DMS53 treated with DMSO at 0.1 percent for 48 hours (cell line): ENCODE measurements around the gene HECA.
"Not testable (repeated sequence)": the region's sequence is repeated elsewhere in the genome, so short reads cannot be mapped to it uniquely, and the experiment has no call there.

ENCODE experiments used
- DNase-seq: peaks from one replicate; lab custom pipeline; 2025; ENCODE audit not compliant: unreplicated experiment; lab: John Stamatoyannopoulos, UW

HECA gene, protein sequence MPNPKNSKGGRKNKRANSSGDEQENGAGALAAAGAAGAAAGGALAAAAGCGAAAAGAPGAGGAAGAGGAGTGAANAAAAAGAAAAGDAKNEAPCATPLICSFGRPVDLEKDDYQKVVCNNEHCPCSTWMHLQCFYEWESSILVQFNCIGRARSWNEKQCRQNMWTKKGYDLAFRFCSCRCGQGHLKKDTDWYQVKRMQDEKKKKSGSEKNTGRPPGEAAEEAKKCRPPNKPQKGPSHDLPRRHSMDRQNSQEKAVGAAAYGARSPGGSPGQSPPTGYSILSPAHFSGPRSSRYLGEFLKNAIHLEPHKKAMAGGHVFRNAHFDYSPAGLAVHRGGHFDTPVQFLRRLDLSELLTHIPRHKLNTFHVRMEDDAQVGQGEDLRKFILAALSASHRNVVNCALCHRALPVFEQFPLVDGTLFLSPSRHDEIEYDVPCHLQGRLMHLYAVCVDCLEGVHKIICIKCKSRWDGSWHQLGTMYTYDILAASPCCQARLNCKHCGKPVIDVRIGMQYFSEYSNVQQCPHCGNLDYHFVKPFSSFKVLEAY

DNA sequence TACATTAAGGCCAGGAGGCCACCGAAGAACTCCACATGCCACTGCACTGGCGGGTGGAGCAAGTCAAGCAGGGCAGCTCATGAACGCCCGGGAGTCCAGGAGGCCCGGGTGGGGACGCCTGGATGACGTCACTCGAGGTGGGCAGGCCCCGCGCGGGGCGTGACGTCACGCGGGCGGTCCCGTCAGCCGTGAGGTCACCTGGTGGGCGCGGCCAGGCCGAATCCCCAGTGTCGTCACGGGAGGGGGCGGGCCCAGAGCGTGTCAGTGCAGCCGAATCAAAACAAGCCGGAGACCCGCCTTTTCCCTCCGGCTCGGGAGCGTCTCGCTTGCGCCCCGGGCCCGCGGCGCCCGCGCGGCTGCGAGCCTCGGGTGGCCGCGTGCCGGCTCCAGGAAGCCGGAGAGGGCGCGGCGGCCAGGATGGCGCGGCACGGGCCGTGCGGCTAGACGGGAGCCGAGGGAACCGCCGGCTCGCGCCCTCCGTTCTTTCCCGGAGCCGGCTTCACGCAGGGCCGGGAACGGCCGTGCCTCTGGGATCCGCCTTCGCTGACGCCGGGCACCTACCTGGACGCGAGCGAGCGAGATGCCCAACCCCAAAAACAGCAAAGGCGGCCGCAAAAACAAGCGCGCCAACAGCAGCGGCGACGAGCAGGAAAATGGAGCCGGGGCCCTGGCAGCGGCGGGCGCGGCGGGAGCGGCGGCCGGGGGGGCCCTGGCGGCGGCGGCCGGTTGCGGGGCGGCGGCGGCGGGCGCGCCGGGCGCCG lies at the start of gene HECA:
Gene HECA, plus strand, starts transcription at position 264 of the 761 bp plus-strand sequence. Its CDS starts 317 bp downstream, at position 581.
- peak; percentile 71 for DNase-seq

DNA sequence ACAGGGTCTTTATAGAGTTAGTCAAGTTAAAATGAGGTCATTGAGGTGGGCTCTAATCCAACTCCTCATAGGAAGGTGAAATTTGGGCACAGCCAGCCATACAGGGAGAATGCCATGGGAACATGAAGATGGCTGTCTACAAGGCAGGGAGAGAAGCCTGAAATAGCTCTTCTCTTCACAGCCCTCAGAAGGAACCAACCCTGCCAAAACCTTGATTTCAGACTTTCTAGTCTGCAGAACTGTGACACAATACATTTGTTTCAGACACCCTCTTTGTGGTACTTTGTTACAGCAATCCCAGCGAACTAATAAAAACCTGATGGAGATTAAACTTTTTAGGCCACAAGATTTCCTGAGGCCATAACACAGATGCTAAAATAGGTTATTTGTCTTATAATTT lies 43.1 kb upstream of the HECA start:
- no peak for DNase-seq

DNA sequence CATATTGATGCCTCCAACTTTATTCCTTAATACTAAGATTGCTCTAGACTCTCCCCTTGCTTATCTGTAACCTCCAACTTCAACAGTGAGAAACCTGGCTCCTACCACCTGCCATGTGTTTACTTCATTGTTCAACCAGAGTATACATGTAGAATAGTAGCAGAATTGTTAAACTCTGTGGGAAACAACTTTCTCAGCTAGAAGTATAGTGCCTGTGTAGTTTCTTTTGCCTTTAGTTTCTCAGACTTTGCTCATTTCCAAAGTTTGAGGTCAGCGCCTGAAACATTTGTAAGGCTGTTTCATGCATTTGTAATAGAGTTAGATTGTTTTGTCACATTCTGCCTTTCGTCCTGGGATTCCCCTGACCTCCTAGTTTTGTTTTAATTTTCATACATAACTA lies 34.9 kb upstream of the HECA start:
- no peak for DNase-seq

DNA sequence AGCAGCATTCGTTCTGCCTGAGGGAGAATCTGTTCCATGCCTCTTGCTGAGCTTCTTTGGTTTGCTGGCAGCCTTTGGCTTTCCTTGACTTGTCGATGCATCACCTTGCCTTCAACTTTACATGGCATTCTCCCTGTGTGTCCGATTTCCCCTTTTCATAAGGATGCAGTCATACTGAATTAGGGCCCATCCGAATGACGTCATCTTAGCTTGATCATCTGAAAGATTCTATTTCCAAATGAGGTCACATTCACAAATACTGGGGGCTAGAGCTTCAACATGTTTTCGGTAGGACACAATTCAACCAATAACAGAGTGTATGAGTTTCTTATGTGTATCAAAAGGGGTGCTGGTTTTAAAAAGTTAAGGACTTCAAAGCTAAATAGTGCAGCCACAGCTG lies 27.8 kb upstream of the HECA start:
- DNase-seq: no peak

DNA sequence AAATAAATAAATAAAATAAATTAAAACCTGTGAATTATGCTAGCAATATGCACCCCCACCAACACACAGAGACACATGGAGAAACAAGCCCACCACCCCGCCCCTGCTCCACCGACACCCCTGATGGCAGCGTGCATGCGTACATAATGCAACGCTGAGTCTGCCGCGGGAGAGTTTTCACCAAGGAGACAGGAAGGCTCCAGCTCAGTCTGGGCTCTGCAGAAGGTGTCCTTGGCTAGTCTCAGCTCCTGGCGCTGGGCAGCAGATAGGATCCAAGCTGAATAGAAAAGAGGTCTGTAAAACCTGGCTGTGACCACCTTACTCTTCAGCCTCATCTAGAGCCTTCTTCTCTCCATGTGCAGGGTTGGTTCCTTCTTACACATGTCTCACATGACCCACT lies 26.5 kb upstream of the HECA start:
- DNase-seq: no peak

DNA sequence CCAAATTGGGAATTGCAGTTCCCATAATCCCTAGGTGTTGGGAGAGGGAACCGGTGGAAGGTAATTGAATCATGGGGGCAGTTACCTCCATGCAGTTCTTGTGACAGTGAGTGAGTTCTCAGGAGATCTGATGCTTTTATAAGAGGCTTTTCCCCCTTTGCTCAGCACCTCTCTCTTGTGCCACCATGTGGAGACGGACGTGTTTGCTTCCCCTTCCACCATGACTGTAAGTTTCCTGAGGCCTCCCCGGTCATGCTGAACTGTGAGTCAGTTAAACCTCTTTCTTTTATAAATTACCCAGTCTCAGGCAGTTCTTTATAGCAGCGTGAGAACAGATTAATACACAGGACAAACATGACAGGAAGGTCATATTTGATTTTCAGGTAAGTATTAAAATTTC lies 25.3 kb upstream of the HECA start:
- no peak for DNase-seq

DNA sequence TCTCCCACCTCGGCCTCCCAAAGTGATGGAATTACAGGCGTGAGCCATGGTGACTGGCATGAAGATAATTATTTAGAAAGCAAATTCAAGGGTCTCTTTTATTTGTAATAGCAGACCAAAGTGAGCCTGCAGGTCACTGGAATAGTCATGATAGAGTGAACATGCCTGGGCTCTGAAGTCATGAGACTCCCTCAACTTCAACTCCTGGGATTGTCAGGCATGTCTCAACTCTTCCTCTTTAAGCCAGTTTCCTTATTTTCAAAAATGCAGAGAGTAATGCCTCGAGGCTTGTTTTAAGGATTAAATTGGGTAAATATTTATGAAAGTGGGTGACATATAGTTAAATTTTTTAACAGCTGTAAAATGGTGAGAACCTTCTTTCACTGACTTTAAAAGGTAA lies 22.7 kb upstream of the HECA start:
- DNase-seq: no peak

DNA sequence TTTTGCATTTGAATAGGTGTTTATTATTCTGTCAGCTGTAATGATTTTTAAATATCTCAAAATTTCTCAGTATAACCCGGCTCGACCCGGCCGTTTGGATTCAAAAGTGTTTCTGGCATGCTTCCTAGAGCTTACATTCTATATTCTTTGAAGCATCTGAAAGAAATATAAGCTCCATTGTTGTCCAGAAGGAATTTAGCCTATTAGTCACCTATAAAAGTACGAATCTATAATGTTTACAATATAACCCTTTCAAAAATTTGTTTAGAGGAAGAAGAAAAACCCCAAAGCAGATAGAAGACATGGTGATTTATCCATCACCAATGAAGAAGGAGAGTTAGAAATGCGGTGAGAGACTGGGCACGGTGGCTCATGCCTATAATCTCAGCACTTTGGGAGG lies 22.3 kb upstream of the HECA start:
- no peak for DNase-seq

DNA sequence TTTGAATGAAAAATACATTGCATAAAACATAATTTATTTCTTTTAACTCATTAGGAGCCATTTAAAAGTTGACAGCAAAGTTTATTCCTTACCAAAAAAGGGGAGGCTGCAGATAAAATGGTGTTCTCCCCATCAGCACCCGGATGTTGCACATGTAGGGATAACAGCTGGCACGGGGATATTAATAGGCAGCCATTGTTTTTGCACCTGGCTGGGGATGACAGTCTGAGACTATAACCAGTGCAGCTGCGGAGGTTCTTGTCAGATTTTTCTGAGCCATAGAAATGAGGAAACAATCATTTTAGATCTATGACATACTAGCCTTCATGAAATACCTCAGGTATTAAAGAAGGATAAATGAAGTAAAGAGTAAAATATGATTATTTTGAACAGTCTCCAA lies 20.1 kb upstream of the HECA start:
- no peak for DNase-seq

DNA sequence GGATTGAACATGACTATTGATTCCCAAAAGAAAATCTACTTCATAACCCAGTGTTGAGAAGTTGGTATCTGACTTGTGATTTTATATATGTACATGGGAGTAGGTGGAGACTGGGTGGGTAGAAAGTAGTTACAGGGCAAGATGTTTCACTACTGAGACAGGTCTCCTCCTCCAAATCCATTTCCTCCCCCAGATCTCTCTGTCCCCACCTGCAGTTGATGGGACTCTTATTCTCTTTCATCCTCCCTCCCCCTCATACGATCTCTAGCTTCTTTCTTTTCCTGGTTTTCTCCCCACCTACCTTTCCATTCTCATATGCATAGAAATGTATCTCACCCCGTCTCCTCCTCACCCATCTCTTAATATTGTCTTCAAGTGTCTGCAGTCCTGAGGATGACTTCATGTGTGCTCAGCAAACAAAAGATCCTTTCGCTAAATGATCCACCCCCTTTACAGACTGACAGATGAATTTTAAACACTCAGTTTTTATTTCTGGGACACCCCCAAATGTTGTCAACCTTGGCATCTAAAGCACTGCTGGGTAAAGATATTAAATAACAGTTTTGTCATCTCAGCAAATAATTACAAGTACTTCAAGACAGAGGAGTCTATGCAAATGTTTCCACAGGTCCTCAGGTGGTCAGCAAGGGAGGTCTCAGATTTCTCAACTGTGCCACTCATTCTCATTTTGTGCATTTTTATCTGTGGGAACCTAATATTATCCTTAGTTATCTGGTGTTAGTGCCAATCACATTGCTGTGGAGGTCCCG lies 18.7 kb upstream of the HECA start:
- no peak for DNase-seq

DNA sequence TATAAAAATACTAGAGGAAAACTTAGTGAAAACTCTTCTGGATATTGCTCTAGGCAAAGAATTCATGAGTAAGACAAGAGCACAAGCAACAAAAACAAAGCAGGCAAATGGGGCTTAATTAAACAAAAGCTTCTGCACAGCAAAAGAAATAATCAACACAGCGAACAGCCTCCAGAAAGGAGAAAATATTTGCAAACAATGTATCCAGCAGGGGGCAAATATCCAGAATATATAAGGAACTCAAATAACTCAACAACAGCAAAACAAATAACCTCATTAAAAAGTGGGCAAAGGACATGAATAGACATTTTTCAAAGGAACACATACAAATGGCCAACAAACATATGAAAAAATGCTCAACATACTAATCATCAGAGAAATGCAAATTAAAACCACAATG lies 17.1 kb upstream of the HECA start:
- DNase-seq: no peak

DNA sequence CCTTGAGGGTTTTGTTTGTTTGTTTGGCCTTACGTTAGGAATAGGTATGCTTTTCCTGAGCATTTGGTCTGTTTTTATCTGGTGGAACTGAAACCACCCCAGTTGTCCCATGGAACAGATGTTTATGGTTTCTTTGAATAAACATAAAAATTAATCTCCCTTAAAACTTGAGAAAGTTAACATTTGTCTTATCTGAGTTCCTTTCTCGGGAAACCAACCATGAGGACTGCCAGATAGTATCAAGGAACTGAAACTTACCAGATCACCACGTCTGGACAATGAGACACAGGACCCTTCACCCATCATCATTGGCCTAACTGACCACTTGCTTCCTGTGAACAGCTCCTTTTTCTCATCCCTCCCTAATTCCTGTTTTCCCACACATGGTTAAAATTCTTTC lies 15.3 kb upstream of the HECA start:
- DNase-seq: no peak

DNA sequence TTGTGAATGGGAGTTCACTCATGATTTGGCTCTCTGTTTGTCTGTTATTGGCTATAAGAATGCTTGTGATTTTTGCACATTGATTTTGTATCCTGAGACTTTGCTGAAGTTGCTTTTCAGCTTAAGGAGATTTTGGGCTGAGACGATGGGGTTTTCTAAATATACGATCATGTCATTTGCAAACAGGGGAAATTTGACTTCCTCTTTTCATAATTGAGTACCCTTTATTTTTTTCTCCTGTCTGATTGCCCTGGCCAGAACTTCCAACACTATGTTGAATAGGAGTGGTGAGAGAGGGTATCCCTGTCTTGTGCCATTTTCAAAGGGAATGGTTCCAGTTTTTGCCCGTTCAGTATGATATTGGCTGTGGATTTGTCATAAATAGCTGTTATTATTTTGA lies 12.1 kb upstream of the HECA start:
- DNase-seq: not testable (repeated sequence)

DNA sequence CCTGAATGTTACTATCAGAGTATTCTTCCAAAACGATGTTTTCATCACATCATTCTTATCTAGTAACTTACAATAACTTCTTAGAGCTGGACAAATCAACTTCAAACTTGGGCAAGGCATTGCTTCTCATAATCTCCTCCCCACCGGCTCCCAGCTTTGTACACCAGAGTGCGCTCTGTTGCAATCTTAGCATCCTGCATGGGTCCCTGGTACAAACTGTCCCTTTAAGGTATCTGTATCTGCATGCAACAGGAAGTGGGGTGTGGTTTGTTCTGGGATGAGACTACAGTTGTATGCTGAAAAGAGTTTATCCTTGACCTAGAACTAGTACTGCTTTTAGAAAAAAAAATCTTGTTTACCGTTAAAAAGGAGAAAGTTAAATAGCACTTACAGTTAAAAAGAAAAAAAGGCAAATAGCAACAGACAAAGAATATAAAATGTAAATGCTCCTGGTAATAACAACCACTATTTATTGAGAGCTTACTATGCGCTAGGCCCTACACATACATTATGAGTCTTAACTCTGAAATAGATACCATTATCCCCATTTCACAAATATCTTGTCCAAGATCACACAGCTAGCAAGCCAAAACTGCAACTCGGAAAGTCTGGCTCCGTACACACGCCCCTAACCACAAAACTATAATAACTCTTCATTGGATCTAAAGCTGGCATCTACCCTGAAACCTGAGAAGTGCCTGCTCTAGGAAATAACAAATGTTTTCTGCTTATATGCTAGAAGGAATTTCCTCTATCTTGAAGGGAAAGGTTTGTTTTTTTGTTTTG lies 9.8 kb upstream of the HECA start:
- no peak for DNase-seq

DNA sequence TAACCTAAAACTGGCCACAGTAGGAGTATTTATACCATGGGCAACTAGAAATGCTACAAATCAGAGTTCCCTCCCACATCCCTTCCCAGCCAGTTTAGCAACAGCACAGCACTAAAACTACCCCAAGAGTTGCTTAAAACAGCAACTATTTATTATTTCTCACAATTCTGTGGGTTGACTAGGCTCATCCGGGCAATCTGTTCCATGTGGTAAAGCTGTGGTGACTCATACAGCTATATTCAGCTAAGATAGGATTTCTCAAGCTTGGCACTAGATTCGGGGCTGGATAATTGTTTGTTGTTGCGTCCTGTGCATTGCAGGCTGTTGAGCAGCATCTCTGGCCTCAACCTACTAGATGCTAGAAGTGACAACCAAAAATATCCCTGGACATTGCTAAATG lies 8.6 kb upstream of the HECA start:
- DNase-seq: no peak

DNA sequence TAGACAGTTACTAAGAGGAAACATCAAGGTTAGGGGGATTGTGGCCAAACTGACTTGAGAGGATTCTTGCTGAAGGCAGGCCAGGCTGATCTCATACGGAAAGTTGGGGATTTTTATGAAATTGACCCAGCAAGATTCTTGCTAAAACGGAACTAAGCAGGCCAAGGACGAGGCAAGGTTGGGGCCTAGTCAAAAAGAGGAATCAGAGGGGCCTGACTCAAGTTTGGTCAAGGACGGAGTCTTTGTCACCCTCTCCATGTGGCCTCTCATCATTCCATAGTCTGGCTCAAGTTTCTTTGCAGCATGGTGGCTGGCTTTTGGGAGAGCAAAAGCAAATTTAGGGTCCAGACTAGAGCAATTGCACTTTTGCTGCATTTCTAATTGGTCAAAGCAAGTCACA lies 7.9 kb upstream of the HECA start:
- DNase-seq: no peak

DNA sequence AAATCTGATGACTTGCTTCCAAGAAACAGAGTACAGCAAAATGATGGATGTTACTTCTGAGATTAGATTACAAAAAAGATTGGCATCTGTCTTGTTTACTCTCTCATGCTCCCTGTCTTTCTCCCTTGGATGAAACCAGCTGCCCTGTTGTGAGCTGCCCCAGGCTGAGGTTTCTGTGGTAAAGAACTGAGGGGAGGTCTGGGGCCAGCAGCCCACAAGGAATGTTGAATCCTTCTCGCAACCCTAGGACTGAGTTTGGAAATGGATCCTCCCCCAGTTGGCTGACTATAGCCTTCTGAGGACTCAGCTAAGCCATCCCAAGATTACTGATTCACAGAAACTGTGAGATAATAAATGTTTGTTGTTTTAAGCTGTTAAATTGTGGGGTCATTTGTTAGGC lies 5.6 kb upstream of the HECA start:
- DNase-seq: no peak

DNA sequence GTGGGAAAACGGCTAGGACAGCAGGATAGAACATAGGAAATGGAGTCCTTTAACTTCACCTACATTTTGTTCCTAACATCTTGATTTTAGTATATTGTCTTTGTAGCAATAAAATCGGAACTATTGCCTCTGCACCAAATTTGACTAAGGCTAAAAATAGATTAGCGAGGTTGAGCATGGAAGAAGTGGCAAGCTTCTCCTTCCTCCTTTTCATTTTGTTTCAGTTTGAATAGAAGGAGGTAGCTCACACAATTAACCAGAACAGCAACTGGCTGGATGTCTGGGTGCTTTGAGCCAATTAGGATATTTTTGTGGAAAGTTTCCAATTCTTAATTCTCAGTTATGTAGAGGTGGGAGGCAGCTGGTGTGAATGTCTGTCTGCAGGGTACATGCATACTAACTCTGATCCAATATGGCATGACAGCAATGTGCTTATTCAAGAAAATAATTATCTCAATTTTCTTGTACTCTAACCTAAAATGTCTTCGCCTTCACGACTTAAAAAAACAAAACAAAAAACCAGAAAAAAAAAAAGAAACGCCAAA lies 3.1 kb upstream of the HECA start:
- DNase-seq: no peak

DNA sequence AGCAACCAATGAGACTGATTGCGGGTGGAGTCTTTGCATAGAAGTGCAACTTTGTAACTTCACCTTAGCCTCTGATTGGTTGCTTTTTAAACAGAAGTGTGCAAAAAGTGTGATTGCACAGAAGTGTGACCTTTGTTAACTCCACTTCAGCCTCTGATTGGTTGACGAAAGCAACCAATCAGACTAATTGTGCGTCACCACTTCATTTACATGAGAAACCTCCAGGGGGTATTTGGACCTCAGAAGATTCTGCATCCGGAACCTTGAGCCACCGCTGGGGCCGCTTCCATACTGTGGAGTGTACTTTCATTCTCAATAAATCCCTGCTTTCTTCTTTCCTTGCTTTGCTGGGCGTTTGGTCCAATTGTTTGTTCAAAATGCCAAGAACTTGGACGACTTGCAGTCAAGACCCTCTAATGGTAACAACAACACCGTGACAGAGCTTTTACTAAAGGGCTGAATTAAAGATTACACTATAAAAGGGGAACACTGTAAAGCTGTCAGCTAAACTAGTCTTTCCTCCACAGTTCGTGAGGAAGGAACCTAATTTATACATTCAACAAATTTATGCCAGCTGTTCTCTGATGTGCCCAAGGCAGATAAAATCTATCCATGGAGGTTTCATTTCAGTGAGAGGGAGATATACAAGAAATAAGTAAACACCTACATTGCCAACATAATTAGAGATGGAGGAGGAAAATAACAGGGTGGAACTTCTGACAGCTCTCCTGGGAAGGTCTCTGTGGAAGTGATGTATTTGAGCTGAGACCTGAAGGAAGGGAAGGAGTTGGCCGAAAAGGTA lies 1.4 kb upstream of the HECA start:
- DNase-seq: no peak

DNA sequence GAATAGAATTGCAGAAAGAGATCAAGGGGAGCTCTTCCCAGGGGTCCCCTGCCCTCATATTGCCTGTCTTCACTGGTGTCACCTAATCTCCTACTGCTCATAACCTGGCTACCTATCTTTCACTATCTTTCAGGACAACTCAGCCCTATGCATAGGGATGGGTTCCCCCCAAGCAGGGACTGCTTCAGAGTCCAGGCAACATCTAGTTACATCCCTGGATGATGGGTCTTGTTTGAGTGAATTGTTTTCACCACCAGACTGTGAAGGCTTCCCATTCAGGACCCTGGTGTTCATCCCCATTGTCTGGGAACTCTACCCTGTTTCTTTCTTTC lies 850 bp upstream of the HECA start:
- no peak for DNase-seq
